Ascending aorta (tissue), 2 donors: ENCODE data around the gene RFFL. TPM values are rescaled to one million over a fixed set of nuclear protein-coding genes. Genes with fewer than 3 reads are reported as not detected.

Experiments
- DNase-seq, 2 donors: peaks; one replicate each; pipeline ENCODE4 v3.0.0-alpha.2; 2019; ENCODE audit warnings: low spot score in 2 of 2
- H3K27ac ChIP-seq, 2 donors: fragments of 200-600 bp; sonication (generic); one replicate each; pipeline ENCODE4 v1.5.1; 2016 to 2017; ENCODE audit warnings: mild to moderate bottlenecking in 1 of 2
- H3K27me3 ChIP-seq: fragments of 200-600 bp; sonication (generic); one replicate; pipeline ENCODE4 v1.5.1; 2017
- H3K36me3 ChIP-seq, 2 donors: fragments of 200-600 bp; sonication (generic); one replicate each; pipeline ENCODE4 v1.5.1; 2016
- H3K4me1 ChIP-seq, 2 donors: fragments of 200-600 bp; sonication (generic); one replicate each; pipeline ENCODE4 v1.5.1; 2016 to 2017; ENCODE audit warnings: mild to moderate bottlenecking in 1 of 2
- H3K4me3 ChIP-seq, 2 donors: fragments of 200-600 bp; sonication (generic); one replicate each; pipeline ENCODE4 v1.5.1; 2016 to 2017; ENCODE audit warnings: mild to moderate bottlenecking in 1 of 2
- H3K9me3 ChIP-seq, 2 donors: fragments of 200-600 bp; sonication (generic); one replicate each; pipeline ENCODE4 v1.5.1; 2016
- intact Hi-C: fragments of 100-400 bp; cut with DNase I; formaldehyde crosslinking; loops from one replicate; pipeline ENCODE4 v1.15.1; 2023
- total RNA-seq: library from RNA; depleted of rRNA; stranded (reverse); fragments of >200 nt; gene quantifications from one replicate; pipeline ENCODE4 v1.1.0, GENCODE V29; 2016
- TF ChIP-seq, protein P1 (sequence below), 3 experiments: fragments of 200-600 bp in 2 of 3; fragments of 450-650 bp in 1 of 3; sonication (generic) in 2 of 3; IDR thresholded peaks; one replicate each; pipeline ENCODE4 v1.5.1; 2016 to 2019; ENCODE audit warnings: antibody characterized with exemption in 3 of 3, mild to moderate bottlenecking in 1 of 3, moderate library complexity in 1 of 3

Gene RFFL
- total RNA-seq, 1 donor from 2014 or later: 20.0 TPM

DNA sequence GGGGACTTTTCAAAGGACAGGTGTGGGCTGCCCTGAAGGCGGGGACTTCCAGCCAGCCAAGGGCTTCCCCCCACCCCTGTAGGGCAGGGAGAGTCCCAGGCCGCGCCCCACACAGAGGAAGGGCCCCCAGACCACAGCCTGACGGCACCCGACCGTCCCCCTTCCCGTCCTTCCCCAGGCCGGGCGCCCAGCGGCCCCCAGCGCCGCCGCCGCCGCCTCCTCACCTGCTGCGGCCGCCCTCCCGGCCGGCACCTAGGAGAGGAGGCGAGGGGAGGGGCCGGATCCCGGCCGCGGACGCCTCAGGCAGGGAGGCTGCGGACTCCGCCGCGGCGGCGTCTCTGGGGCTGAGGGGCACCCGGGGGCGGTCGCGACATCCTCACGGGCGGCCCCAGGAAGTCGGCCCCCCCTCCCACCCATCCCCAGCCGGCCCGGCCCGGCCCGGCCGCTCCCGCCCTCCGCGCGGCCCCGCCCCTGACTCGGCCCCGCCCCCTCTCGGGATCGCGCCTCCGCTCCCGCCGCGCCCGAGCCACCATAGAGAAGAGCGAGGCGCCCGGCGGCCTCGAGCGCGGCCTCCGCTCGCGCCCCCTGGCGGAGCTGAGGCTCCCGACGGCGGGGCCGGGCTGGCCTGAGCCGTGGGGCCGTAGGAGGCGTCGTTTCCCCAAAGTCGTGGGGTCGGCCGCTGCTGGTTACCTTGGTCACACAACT is 25.5 kb upstream of the RFFL start:
- no peaks in the 10 kb centered on the region for H3K9me3 ChIP-seq
- peak; percentile 61 to 93 for DNase-seq
- H3K4me3 ChIP-seq: peak overlapping the region; percentile 85 to 98
- no peaks in the 10 kb centered on the region for H3K27me3 ChIP-seq
- H3K27ac ChIP-seq: peak overlapping the region; percentile 81 to 90
- intact Hi-C loops: loop anchor here (1.0 to 5.0 kb wide), 6 partner anchors 26 to 128 kb away; partner anchors contain the start of genes CCT6B, LIG3, RAD51D and RFFL
- TF ChIP-seq, protein P1, sequence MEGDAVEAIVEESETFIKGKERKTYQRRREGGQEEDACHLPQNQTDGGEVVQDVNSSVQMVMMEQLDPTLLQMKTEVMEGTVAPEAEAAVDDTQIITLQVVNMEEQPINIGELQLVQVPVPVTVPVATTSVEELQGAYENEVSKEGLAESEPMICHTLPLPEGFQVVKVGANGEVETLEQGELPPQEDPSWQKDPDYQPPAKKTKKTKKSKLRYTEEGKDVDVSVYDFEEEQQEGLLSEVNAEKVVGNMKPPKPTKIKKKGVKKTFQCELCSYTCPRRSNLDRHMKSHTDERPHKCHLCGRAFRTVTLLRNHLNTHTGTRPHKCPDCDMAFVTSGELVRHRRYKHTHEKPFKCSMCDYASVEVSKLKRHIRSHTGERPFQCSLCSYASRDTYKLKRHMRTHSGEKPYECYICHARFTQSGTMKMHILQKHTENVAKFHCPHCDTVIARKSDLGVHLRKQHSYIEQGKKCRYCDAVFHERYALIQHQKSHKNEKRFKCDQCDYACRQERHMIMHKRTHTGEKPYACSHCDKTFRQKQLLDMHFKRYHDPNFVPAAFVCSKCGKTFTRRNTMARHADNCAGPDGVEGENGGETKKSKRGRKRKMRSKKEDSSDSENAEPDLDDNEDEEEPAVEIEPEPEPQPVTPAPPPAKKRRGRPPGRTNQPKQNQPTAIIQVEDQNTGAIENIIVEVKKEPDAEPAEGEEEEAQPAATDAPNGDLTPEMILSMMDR (IDR thresholded peaks at IDR 0.05): peak; percentile 66 to 91 (median 78)
- H3K4me1 ChIP-seq: peaks cover 2 to 11% of the 10 kb centered on the region in 2 donors
- H3K36me3 ChIP-seq: no peaks in the 10 kb centered on the region

DNA sequence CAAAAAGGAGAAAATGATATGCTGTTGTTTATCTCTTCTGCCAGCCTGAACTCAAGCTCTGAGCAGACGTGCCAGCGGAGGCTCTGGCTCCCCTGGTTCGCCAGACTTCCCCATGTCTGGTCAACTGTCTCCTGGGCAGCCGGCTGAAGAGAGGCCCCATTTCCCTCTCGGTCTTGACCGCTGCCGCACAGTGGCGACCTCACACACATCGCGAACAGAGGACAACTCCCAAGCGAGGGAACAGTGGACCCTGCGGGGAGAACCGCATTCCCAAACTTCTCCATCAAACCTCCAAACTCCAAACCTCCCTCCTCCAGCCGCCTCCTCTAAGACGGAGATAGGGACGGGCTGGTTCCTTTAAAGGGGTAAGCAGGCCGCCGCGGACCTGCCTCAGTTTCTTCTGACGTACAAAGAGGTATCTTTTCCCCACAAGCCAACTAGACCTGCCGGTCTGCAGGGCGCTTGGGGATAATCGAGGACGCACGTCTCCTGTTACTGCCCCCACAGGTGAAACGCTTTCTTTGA is 24.9 kb upstream of the RFFL start:
- H3K9me3 ChIP-seq: no peaks in the 10 kb centered on the region
- H3K36me3 ChIP-seq: no peaks in the 10 kb centered on the region
- TF ChIP-seq, protein P1 (IDR thresholded peaks at IDR 0.05): no peak
- peak overlapping the region; percentile 85 to 98 for H3K4me3 ChIP-seq
- no peaks in the 10 kb centered on the region for H3K27me3 ChIP-seq
- H3K27ac ChIP-seq: peak overlapping the region; percentile 81 to 90
- DNase-seq: peak in 1 of 2 donors; percentile 78
- intact Hi-C loops: loop anchor here (1.0 to 5.0 kb wide), 2 partner anchors 65 to 91 kb away; no protein-coding TSS in a partner anchor
- peaks cover 2 to 11% of the 10 kb centered on the region in 2 donors for H3K4me1 ChIP-seq

DNA sequence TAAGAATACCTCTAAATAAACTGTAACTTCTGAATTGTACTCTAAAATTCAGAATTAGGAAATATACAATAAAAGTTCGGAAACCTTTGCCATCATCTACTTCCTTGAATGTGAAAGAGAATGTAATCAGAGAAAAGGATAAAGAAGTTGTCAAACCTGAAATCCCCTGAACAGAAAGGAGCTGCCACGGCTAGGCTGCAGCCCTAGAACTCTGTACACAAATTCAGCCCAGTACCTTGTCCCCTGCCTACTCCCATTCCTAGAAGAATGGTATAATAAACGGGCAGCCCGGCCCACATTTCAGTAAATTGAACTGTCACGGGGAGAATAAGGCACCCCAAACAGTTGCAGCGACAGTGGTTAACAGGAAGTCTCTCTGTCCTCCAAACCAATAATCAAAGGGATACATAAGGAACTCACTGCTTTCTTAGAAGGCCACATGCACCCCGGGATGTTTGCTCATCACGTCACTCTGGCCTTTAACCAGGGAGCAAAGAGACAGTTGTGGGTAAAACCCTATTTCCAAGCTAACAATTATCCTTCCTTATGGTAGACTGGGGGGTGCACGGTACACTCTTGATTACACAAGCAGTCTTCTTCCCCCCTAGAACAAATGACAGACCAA is 24.3 kb upstream of the RFFL start:
- Histone ChIP-seq H3K4me1 (peaks cover 2 to 11% of the 10 kb centered on the region in 2 donors), H3K9me3 (no peaks in the 10 kb centered on the region), H3K27me3 (no peaks in the 10 kb centered on the region), H3K4me3 (peak overlapping the region; percentile 85 to 98), H3K27ac (peak overlapping the region; percentile 81 to 90), H3K36me3 (no peaks in the 10 kb centered on the region)
- DNase-seq: no peak
- TF ChIP-seq, protein P1 (IDR thresholded peaks at IDR 0.05): no peak
- intact Hi-C loops: loop anchor here (1.0 to 5.0 kb wide), 2 partner anchors 65 to 91 kb away; no protein-coding TSS in a partner anchor

DNA sequence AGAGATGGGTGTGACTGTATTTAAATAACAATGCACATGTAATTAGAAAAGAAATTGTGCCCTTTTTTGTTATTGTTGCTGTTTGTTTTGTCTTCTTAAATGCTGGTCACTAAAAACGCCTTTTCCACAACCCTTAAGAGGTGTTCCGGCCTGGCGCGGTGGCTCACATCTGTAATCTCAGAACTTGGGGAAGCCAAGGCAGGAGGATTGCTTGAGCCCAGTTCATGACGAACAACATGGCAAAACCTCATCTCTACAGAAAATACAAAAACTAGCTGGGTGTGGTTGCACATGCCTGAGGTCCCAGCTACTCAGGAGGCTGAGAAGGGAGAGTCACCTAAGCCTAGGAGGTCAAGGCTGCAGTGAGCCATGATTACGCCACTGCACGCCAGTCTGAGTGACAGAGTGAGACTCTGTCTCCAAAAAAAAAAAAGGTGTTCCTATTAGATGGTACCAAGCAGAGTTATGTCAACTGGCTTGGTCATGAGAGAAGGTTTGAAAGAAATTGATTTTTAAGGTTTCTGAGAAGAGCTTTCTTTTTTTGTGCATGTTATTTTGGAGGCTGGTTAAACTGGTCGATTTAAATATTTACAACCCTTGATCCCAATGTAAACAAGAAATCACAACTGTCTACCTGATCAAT is 23.5 kb upstream of the RFFL start:
- Histone ChIP-seq H3K27me3 (no peaks in the 10 kb centered on the region), H3K36me3 (no peaks in the 10 kb centered on the region), H3K9me3 (no peaks in the 10 kb centered on the region), H3K4me3 (no peak overlapping the region), H3K27ac (no peak overlapping the region), H3K4me1 (peaks cover 2 to 11% of the 10 kb centered on the region in 2 donors)
- intact Hi-C loops: loop anchor here (5.0 kb wide), 1 partner anchor 90 kb away; no protein-coding TSS in a partner anchor
- no peak for DNase-seq
- TF ChIP-seq, protein P1 (IDR thresholded peaks at IDR 0.05): no peak

DNA sequence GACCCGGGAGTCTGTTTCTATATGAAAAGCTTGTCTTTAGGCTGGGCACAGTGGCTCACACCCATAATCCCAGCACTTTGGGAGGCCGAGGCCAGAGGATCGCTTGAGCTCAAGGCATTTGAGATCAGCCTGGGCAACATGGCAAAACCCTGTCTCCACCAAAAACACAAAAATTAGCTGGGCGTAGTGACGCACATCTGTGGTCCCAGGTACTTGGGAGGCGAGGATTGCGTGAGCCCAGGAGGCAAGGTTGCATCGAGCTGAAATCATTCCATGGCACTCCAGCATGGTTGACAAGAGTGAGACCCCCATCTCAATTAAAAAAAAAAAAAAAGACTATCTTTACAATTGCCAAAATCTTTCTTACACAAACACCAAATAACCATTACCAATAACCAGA is 22.7 kb upstream of the RFFL start:
- TF ChIP-seq, protein P1 (IDR thresholded peaks at IDR 0.05): no peak
- H3K9me3 ChIP-seq: no peaks in the 10 kb centered on the region
- H3K4me1 ChIP-seq: peaks cover 2 to 11% of the 10 kb centered on the region in 2 donors
- H3K36me3 ChIP-seq: no peaks in the 10 kb centered on the region
- no peak overlapping the region for H3K4me3 ChIP-seq
- intact Hi-C loops: loop anchor here (5.0 kb wide), 1 partner anchor 89 kb away; no protein-coding TSS in a partner anchor
- H3K27ac ChIP-seq: no peak overlapping the region
- no peaks in the 10 kb centered on the region for H3K27me3 ChIP-seq
- DNase-seq: no peak
